ENCODE data around the gene TPRA1. TPM values are rescaled to one million over a fixed set of nuclear protein-coding genes. Genes with fewer than 3 reads are reported as not detected.
"Not testable (repeated sequence)": the region's sequence is repeated elsewhere in the genome, so short reads cannot be mapped to it uniquely, and the experiment has no call there.

The TPRA1 gene
- total and polyA plus RNA-seq, 9 donors: 19.1 to 27.9 (median 22.0) TPM

GRCh38 chr3:127531821-127532220, 58.7 kb downstream of the TPRA1 start:
- Histone ChIP-seq H3K36me3 (ENCODE audit: control insufficient read depth, insufficient read depth, low read length) (no peaks in the 10 kb centered on the region), H3K4me3 (ENCODE audit: low read length) (no peak overlapping the region), H3K27ac (ENCODE audit: low read length) (no peak overlapping the region), H3K27me3 (ENCODE audit: control insufficient read depth, insufficient read depth, low read length) (peaks cover 2% of the 10 kb centered on the region), H3K9me3 (replicated peaks; ENCODE audit: control insufficient read depth, low read depth, low read length) (no peaks in the 10 kb centered on the region), H3K4me1 (ENCODE audit: control insufficient read depth, insufficient read depth, low read length) (no peaks in the 10 kb centered on the region)
- WGBS (ENCODE audit: insufficient coverage): 94% methylated on average over 2 of the region's 2 CpGs
- no peak for DNase-seq

- H3K4me3 ChIP-seq (ENCODE audit: low read length); H3K9me3 ChIP-seq (replicated peaks; ENCODE audit: control insufficient read depth, low read depth, low read length); H3K27ac ChIP-seq (ENCODE audit: low read length); DNase-seq; H3K4me1 ChIP-seq (ENCODE audit: control insufficient read depth, insufficient read depth, low read length); H3K36me3 ChIP-seq (ENCODE audit: control insufficient read depth, insufficient read depth, low read length); H3K27me3 ChIP-seq (ENCODE audit: control insufficient read depth, insufficient read depth, low read length): not testable (repeated sequence)
- 100% methylated on average over 3 of the region's 7 CpGs for WGBS (ENCODE audit: insufficient coverage)
These were observed 59.7 kb downstream of the TPRA1 start for GRCh38 chr3:127530863-127531262.

- peaks cover 7% of the 10 kb centered on the region for H3K27me3 ChIP-seq (ENCODE audit: control insufficient read depth, insufficient read depth, low read length)
- 80% methylated on average over 1 of the region's 9 CpGs for WGBS (ENCODE audit: insufficient coverage)
These were observed 61.0 kb downstream of the TPRA1 start for GRCh38 chr3:127529346-127530188.

GRCh38 chr3:127525373-127525772, 65.2 kb downstream of the TPRA1 start:
- Histone ChIP-seq H3K27me3 (ENCODE audit: control insufficient read depth, insufficient read depth, low read length) (peaks cover 12% of the 10 kb centered on the region), H3K36me3 (ENCODE audit: control insufficient read depth, insufficient read depth, low read length) (no peaks in the 10 kb centered on the region), H3K27ac (ENCODE audit: low read length) (no peak overlapping the region), H3K4me3 (ENCODE audit: low read length) (no peak overlapping the region), H3K4me1 (ENCODE audit: control insufficient read depth, insufficient read depth, low read length) (no peaks in the 10 kb centered on the region), H3K9me3 (replicated peaks; ENCODE audit: control insufficient read depth, low read depth, low read length) (peaks cover 5% of the 10 kb centered on the region)
- WGBS (ENCODE audit: insufficient coverage): 50% methylated on average over 7 of the region's 11 CpGs
- DNase-seq: no peak

More at GRCh38 chr3:127529346-127530188, 61.0 kb downstream of the TPRA1 start:
- H3K4me3 ChIP-seq (ENCODE audit: low read length): no peak overlapping the region
- H3K9me3 ChIP-seq (replicated peaks; ENCODE audit: control insufficient read depth, low read depth, low read length): no peaks in the 10 kb centered on the region
- no peak overlapping the region for H3K27ac ChIP-seq (ENCODE audit: low read length)
- no peaks in the 10 kb centered on the region for H3K4me1 ChIP-seq (ENCODE audit: control insufficient read depth, insufficient read depth, low read length)
- peak; percentile 38 for DNase-seq
- no peaks in the 10 kb centered on the region for H3K36me3 ChIP-seq (ENCODE audit: control insufficient read depth, insufficient read depth, low read length)

GRCh38 chr3:127524296-127524896, 66.1 kb downstream of the TPRA1 start:
- Histone ChIP-seq H3K4me3 (ENCODE audit: low read length) (no peak overlapping the region), H3K4me1 (ENCODE audit: control insufficient read depth, insufficient read depth, low read length) (no peaks in the 10 kb centered on the region), H3K27me3 (ENCODE audit: control insufficient read depth, insufficient read depth, low read length) (peaks cover 15% of the 10 kb centered on the region), H3K27ac (ENCODE audit: low read length) (no peak overlapping the region), H3K36me3 (ENCODE audit: control insufficient read depth, insufficient read depth, low read length) (no peaks in the 10 kb centered on the region), H3K9me3 (replicated peaks; ENCODE audit: control insufficient read depth, low read depth, low read length) (peaks cover 5% of the 10 kb centered on the region)
- WGBS (ENCODE audit: insufficient coverage): 40% methylated on average over 9 of the region's 13 CpGs
- no peak for DNase-seq

Other genes with a start within 250 kb of the TPRA1 start
- 27.8 TPM for gene MCM2, start 7.7 kb upstream of the TPRA1 start, total RNA-seq
- 10 to 100 TPM; 21.8 to 34.8 (median 26.8) TPM for gene MCM2, start 7.7 kb upstream of the TPRA1 start, polyA plus RNA-seq (ENCODE audit: insufficient read depth in 1 of 8, insufficient read length in 8 of 8, low replicate concordance in 1 of 8)
- 5.8 TPM for gene PODXL2, start 38.5 kb upstream of the TPRA1 start, total RNA-seq
- 1 to 10 TPM; 4.7 to 8.9 (median 7.4) TPM for gene PODXL2, start 38.5 kb upstream of the TPRA1 start, polyA plus RNA-seq (ENCODE audit: insufficient read depth in 1 of 8, insufficient read length in 8 of 8, low replicate concordance in 1 of 8)
- 5.1 TPM for gene ABTB1, start 82.2 kb upstream of the TPRA1 start, total RNA-seq
- 10 to 100 TPM; 12.2 to 19.6 (median 14.1) TPM for gene ABTB1, start 82.2 kb upstream of the TPRA1 start, polyA plus RNA-seq (ENCODE audit: insufficient read depth in 1 of 8, insufficient read length in 8 of 8, low replicate concordance in 1 of 8)
- 18.1 TPM for gene MGLL, start 231.8 kb upstream of the TPRA1 start, total RNA-seq
- 10 to 100 TPM; 18.6 to 25.7 (median 22.6) TPM for gene MGLL, start 231.8 kb upstream of the TPRA1 start, polyA plus RNA-seq (ENCODE audit: insufficient read depth in 1 of 8, insufficient read length in 8 of 8, low replicate concordance in 1 of 8)